ENCODE measurements around the gene MCRIP1. TPM values are rescaled to one million over a fixed set of nuclear protein-coding genes. Genes with fewer than 3 reads are reported as not detected.
A peak's percentile ranks its signal among the peaks of the same experiment; 100 is the strongest.

MCRIP1 gene
- total RNA-seq, 1 experiment from 2014 or later: 25.6 TPM

DNA sequence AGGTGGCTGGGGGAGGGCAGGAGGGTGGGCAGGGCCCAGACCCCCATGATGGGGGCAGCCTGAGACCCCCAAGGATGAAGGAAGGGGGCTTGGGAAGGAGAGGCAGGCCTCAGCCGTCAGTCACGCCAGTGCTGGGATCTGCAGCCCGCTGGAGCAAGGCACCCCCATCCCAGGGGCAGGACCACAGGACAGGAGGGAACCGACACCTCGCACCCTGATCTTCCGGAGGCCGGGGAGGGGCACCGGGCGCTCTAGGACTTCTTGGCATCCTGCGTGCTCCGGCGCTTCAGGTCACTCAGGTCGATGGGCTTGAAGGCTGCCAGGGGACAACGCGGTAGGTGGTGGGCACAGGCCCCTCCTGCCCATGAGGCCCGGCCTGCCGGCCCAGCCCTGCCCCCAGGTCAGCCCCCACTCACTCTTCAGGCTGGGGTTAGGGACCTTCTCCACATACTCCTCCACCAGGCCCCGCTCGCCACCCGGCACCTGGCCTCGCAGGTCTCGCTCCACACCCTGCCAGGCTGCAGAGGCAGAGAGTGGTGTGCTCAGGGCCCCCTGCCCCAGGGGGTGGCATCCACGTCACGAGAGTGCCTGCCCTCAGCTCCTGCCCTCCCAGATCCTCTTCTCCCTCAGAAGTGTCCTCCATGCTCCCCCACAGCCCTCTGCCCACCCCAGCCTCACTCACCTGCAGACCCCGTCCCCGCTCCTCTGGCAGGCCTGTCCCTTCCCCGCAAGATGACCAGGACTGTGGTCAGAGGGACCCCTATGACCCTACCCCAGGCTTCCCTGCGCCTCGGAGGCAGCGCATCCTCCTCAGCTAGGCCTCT, 9.9 kb downstream of the MCRIP1 start:
- DNase-seq (ENCODE audit: extremely low read depth, low read depth): no peak

- no peak for DNase-seq (ENCODE audit: extremely low read depth, low read depth)
Measured at GRCh38 chr17:81822312-81822637, 10.8 kb downstream of the MCRIP1 start.

DNA sequence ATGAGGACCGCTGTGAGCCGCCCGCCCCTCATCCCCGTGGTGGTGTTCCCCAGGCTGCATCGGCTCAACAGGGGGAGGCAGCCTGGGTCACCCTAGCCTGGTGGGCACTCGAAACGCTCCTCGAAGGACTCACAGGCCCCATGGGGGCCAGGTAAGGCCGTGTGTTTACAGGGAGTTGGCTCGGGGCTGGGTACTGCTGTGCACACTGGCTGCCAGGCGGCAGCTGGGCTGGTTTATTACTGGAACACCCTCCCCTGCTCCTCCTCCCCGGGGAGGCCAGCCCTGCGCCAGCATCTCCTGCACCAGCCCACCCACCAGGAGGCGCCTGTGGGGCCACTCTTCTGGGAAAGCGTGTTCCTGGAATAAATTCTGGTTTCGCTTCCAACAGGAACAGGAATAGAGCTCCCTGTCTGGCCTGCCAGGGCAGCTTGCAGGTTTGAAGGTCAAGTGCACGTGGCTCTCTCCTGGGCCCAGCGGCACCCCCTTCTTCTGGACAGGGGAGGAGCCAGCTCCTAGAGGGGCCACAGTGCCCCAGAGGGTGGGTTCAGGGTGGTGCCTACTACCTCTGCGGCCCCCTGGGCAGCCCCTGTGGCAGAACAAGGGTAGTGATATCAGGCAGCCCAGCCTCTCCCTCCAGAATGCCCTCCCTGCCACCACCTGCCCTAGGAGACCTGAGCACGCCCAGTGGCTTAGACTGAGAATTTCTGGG, 11.3 kb downstream of the MCRIP1 start:
- peak; percentile 73 for DNase-seq (ENCODE audit: extremely low read depth, low read depth)

DNA sequence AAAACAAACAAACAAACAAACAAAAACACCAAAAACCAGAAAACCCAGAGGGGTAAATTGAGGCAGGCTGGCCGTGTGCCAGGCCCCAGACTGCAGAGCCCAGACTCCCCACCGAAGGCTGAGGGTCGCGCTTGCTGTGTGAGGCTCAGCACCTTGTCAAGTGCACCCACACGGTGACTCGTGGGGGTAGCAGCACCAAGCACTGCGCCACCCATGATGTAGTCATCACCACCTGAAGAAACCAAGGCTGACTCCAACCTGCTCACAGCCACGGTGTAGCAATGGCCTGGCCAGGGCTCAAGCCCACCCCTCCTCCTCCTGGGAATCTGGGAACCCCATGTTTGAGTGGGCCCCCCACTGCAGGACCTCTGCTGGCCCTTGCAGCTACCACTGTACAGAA, 11.9 kb downstream of the MCRIP1 start:
- DNase-seq (ENCODE audit: extremely low read depth, low read depth): no peak

GRCh38 chr17:81819708-81820107, 13.4 kb downstream of the MCRIP1 start:
- no peak for DNase-seq (ENCODE audit: extremely low read depth, low read depth)

DNA sequence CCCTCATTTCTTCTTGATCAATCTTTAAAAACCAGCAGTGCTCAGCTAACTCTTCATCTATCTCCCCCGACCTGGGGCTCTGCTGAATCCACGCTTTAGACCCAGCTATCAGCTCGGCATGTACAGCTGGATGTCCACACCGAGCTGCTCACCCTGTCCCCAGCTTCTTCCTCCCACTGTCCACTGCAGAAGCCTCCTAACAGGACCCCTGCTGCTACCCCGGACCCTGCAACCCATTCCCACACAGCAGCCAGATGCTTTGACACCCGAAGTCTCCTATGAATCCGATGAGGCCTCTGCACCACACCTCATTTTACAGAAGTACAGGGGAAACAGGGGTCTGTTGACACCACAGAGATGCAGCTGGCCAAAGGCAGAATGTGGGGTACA, 15.3 kb downstream of the MCRIP1 start:
- DNase-seq (ENCODE audit: extremely low read depth, low read depth): no peak

GRCh38 chr17:81815646-81815986, 17.5 kb downstream of the MCRIP1 start:
- no peak for DNase-seq (ENCODE audit: extremely low read depth, low read depth)

- no peak for DNase-seq (ENCODE audit: extremely low read depth, low read depth)
Measured at GRCh38 chr17:81814748-81815645, 18.1 kb downstream of the MCRIP1 start.

GRCh38 chr17:81813861-81814683, 19.0 kb downstream of the MCRIP1 start:
- no peak for DNase-seq (ENCODE audit: extremely low read depth, low read depth)

- DNase-seq (ENCODE audit: extremely low read depth, low read depth): no peak
Measured at GRCh38 chr17:81813371-81813684, 19.8 kb downstream of the MCRIP1 start.

- no peak for DNase-seq (ENCODE audit: extremely low read depth, low read depth)
Measured at GRCh38 chr17:81812571-81813370, 20.3 kb downstream of the MCRIP1 start.

- DNase-seq (ENCODE audit: extremely low read depth, low read depth): no peak
Measured at GRCh38 chr17:81811705-81812570, 21.2 kb downstream of the MCRIP1 start.

- DNase-seq (ENCODE audit: extremely low read depth, low read depth): no peak
Measured at GRCh38 chr17:81810892-81811704, 22.0 kb downstream of the MCRIP1 start.

DNA sequence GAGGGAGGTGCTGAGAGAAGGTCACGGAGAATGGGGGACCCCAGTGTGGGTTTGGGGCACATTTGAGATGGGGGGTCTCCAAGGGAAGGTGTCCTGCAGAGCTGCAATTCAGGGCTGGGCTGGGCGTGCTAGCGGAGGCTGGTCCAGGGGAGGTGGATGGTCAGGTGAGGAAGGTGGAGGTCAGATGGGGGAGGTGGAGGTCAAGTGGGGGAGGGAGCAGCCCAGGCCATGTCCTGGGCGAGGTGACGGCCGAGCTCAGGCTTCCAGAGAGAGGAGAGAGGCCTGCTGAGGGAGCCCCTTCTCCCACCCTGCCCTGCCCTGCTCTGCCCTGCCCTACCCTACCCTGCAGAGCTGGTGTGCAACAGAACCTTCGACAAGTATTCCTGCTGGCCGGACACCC, 22.6 kb downstream of the MCRIP1 start:
- DNase-seq (ENCODE audit: extremely low read depth, low read depth): no peak

DNA sequence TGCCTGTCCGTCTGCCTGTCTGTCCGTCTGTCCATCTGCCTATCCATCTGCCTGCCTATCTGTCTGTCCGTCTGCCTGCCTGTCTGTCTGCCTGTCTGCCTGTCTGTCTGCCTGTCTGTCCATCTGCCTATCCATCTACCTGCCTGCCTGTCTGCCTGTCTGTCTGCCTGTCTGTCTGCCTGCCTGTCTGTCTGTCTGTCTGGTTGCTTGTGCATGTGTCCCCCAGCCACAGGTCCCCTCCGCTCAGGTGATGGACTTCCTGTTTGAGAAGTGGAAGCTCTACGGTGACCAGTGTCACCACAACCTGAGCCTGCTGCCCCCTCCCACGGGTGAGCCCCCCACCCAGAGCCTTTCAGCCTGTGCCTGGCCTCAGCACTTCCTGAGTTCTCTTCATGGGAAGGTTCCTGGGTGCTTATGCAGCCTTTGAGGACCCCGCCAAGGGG, 23.5 kb downstream of the MCRIP1 start:
- DNase-seq (ENCODE audit: extremely low read depth, low read depth): no peak

DNA sequence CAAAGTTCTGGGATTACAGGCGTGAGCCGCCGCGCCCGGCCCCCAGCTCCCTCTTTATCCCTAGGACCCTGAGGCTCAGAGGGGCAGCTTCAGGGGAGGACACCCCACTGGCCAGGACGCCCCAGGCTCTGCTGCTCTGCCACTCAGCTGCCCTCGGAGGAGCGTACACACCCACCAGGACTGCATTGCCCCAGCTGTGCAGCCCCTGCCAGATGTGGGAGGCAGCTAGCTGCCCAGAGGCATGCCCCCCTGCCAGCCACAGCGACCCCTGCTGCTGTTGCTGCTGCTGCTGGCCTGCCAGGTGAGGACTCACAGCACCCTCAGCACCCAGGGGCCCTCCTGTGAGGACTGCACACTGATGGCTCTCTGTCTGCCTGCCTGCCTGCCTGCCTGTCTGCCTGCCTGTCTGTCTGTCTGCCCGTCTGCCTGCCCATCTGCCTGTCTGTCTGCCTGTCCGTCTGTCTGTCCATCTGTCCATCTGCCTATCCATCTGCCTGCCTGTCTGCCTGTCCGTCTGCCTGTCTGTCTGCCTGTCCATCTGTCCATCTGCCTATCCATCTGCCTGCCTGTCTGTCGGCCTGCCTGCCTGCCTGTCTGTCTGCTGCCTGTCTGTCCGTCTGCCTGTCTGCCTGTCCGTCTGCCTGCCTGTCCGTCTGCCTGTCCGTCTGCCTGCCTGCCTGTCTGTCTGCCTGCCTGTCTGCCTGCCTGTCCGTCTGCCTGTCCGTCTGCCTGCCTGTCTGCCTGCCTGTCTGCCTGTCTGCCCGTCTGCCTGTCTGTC, 24.1 kb downstream of the MCRIP1 start:
- no peak for DNase-seq (ENCODE audit: extremely low read depth, low read depth)

- no peak for DNase-seq (ENCODE audit: extremely low read depth, low read depth)
Measured at GRCh38 chr17:81807839-81808238, 25.3 kb downstream of the MCRIP1 start.
